T-helper 2 cell treated with Interferon-gamma antibody and Interleukin-4, amounts not matched to agents 5 μg/mL and 100 μg/mL, for 36 hours (primary cell): Measurements from ENCODE around the gene NPLOC4.

Source experiments
- DNase-seq: peaks from one replicate; pipeline ENCODE4 v3.0.0; 2021; ENCODE audit warnings: low spot score
- H3K27ac Mint-ChIP-seq: one replicate; pipeline ENCODE4 v1.8.0; 2021; ENCODE audit warnings: mild to moderate bottlenecking, mixed read lengths
- H3K27me3 Mint-ChIP-seq: one replicate; pipeline ENCODE4 v1.8.0; 2021; ENCODE audit warnings: low read depth, mixed read lengths
- H3K36me3 Mint-ChIP-seq: one replicate; pipeline ENCODE4 v1.8.0; 2021; ENCODE audit warnings: low read depth, mixed read lengths
- H3K4me1 Mint-ChIP-seq: one replicate; pipeline ENCODE4 v1.8.0; 2021; ENCODE audit warnings: low read depth, mixed read lengths
- H3K4me3 Mint-ChIP-seq: one replicate; pipeline ENCODE4 v1.8.0; 2022; ENCODE audit warnings: mild to moderate bottlenecking, moderate library complexity, mixed read lengths
- H3K9me3 Mint-ChIP-seq: one replicate; pipeline ENCODE4 v1.8.0; 2021; ENCODE audit warnings: mixed read lengths

NPLOC4 gene

GRCh38 chr17:81567191-81567590, 69.7 kb downstream of the NPLOC4 start:
- no peak for DNase-seq
- Mint-ChIP-seq H3K4me3 (no peak overlapping the region), H3K36me3 (peaks cover 47% of the 10 kb centered on the region), H3K27ac (no peak overlapping the region), H3K4me1 (no peaks in the 10 kb centered on the region), H3K9me3 (no peaks in the 10 kb centered on the region), H3K27me3 (no peaks in the 10 kb centered on the region)

- Mint-ChIP-seq H3K27ac (no peak overlapping the region), H3K36me3 (peaks cover 47% of the 10 kb centered on the region), H3K4me1 (no peaks in the 10 kb centered on the region), H3K4me3 (no peak overlapping the region), H3K9me3 (no peaks in the 10 kb centered on the region), H3K27me3 (no peaks in the 10 kb centered on the region)
- DNase-seq, result no peak
Measured at GRCh38 chr17:81566461-81567126, 70.3 kb downstream of the NPLOC4 start.

GRCh38 chr17:81565231-81565630, 71.7 kb downstream of the NPLOC4 start:
- Mint-ChIP-seq H3K36me3 (peaks cover 48% of the 10 kb centered on the region), H3K4me1 (no peaks in the 10 kb centered on the region), H3K27ac (no peak overlapping the region), H3K4me3 (no peak overlapping the region), H3K27me3 (no peaks in the 10 kb centered on the region), H3K9me3 (no peaks in the 10 kb centered on the region)
- DNase-seq, result no peak

GRCh38 chr17:81564778-81565177, 72.1 kb downstream of the NPLOC4 start:
- Mint-ChIP-seq H3K4me3 (no peak overlapping the region), H3K36me3 (peaks cover 48% of the 10 kb centered on the region), H3K4me1 (no peaks in the 10 kb centered on the region), H3K27me3 (no peaks in the 10 kb centered on the region), H3K9me3 (no peaks in the 10 kb centered on the region), H3K27ac (no peak overlapping the region)
- DNase-seq, result no peak

GRCh38 chr17:81563861-81564586, 72.9 kb downstream of the NPLOC4 start:
- Mint-ChIP-seq H3K27me3 (no peaks in the 10 kb centered on the region), H3K9me3 (no peaks in the 10 kb centered on the region), H3K4me1 (no peaks in the 10 kb centered on the region), H3K4me3 (no peak overlapping the region), H3K27ac (no peak overlapping the region), H3K36me3 (peaks cover 47% of the 10 kb centered on the region)
- DNase-seq, result no peak

- Mint-ChIP-seq H3K4me3 (no peak overlapping the region), H3K36me3 (peaks cover 50% of the 10 kb centered on the region), H3K27ac (no peak overlapping the region), H3K4me1 (no peaks in the 10 kb centered on the region), H3K27me3 (no peaks in the 10 kb centered on the region), H3K9me3 (no peaks in the 10 kb centered on the region)
- no peak for DNase-seq
Measured at GRCh38 chr17:81561494-81561885, 75.4 kb downstream of the NPLOC4 start.

GRCh38 chr17:81558941-81559806, 77.7 kb downstream of the NPLOC4 start:
- H3K27ac Mint-ChIP-seq, result no peak overlapping the region
- no peak overlapping the region for H3K4me3 Mint-ChIP-seq
- no peak for DNase-seq
- peaks cover 32% of the 10 kb centered on the region for H3K36me3 Mint-ChIP-seq
- no peaks in the 10 kb centered on the region for H3K9me3 Mint-ChIP-seq
- no peaks in the 10 kb centered on the region for H3K27me3 Mint-ChIP-seq
- peaks cover 3% of the 10 kb centered on the region for H3K4me1 Mint-ChIP-seq

GRCh38 chr17:81558115-81558468, 78.8 kb downstream of the NPLOC4 start:
- Mint-ChIP-seq H3K4me1 (peaks cover 13% of the 10 kb centered on the region), H3K36me3 (peaks cover 27% of the 10 kb centered on the region), H3K4me3 (no peak overlapping the region), H3K27ac (no peak overlapping the region), H3K27me3 (no peaks in the 10 kb centered on the region), H3K9me3 (no peaks in the 10 kb centered on the region)
- DNase-seq, result no peak

GRCh38 chr17:81557276-81558114, 79.4 kb downstream of the NPLOC4 start:
- H3K4me3 Mint-ChIP-seq, result no peak overlapping the region
- H3K36me3 Mint-ChIP-seq, result peaks cover 24% of the 10 kb centered on the region
- DNase-seq, result no peak
- H3K27ac Mint-ChIP-seq, result no peak overlapping the region
- H3K9me3 Mint-ChIP-seq, result no peaks in the 10 kb centered on the region
- no peaks in the 10 kb centered on the region for H3K27me3 Mint-ChIP-seq
- peaks cover 14% of the 10 kb centered on the region for H3K4me1 Mint-ChIP-seq

GRCh38 chr17:81556863-81557262, 80.0 kb downstream of the NPLOC4 start:
- no peak for DNase-seq
- H3K4me1 Mint-ChIP-seq, result peaks cover 14% of the 10 kb centered on the region
- no peak overlapping the region for H3K27ac Mint-ChIP-seq
- H3K9me3 Mint-ChIP-seq, result no peaks in the 10 kb centered on the region
- H3K27me3 Mint-ChIP-seq, result no peaks in the 10 kb centered on the region
- H3K4me3 Mint-ChIP-seq, result no peak overlapping the region
- H3K36me3 Mint-ChIP-seq, result peaks cover 22% of the 10 kb centered on the region

- peaks cover 20% of the 10 kb centered on the region for H3K36me3 Mint-ChIP-seq
- no peaks in the 10 kb centered on the region for H3K9me3 Mint-ChIP-seq
- H3K4me3 Mint-ChIP-seq, result no peak overlapping the region
- no peak overlapping the region for H3K27ac Mint-ChIP-seq
- DNase-seq, result no peak
- H3K4me1 Mint-ChIP-seq, result peaks cover 14% of the 10 kb centered on the region
- H3K27me3 Mint-ChIP-seq, result no peaks in the 10 kb centered on the region
Measured at GRCh38 chr17:81556175-81556691, 80.7 kb downstream of the NPLOC4 start.

- no peaks in the 10 kb centered on the region for H3K27me3 Mint-ChIP-seq
- peak overlapping the region; percentile 90 for H3K27ac Mint-ChIP-seq
- no peaks in the 10 kb centered on the region for H3K9me3 Mint-ChIP-seq
- H3K4me3 Mint-ChIP-seq, result peak overlapping the region; percentile 90
- peaks cover 16% of the 10 kb centered on the region for H3K4me1 Mint-ChIP-seq
- peaks cover 17% of the 10 kb centered on the region for H3K36me3 Mint-ChIP-seq
- no peak for DNase-seq
Measured at GRCh38 chr17:81553616-81554181, 83.2 kb downstream of the NPLOC4 start.

GRCh38 chr17:81553018-81553615, 83.8 kb downstream of the NPLOC4 start:
- H3K4me1 Mint-ChIP-seq, result peaks cover 16% of the 10 kb centered on the region
- H3K9me3 Mint-ChIP-seq, result no peaks in the 10 kb centered on the region
- peak overlapping the region; percentile 90 for H3K4me3 Mint-ChIP-seq
- DNase-seq, result peak; percentile 65
- no peaks in the 10 kb centered on the region for H3K27me3 Mint-ChIP-seq
- H3K27ac Mint-ChIP-seq, result peak overlapping the region; percentile 90
- peaks cover 14% of the 10 kb centered on the region for H3K36me3 Mint-ChIP-seq
